G401 (cell line): ENCODE results near the gene CLEC2B. TPM values are rescaled to one million over a fixed set of nuclear protein-coding genes. Genes with fewer than 3 reads are reported as not detected.

Experiments
- DNase-seq: peaks from one replicate; pipeline ENCODE4 v3.0.0-alpha.2; 2015; ENCODE audit warnings: low spot score
- in situ Hi-C: cut with HindIII; loops from 2 replicates; pipeline ENCODE4 v1.10.0; 2016; ENCODE audit warnings: low sequenced_read_pairs, mixed read lengths
- total RNA-seq: library from RNA; depleted of rRNA; stranded (reverse); fragments of >200 nt; shearing (Covaris generic); gene quantifications from 2 replicates; pipeline ENCODE4 v1.2.3, GENCODE V29; 2014

CLEC2B gene
- total RNA-seq, 1 experiment from 2014 or later, result not detected

GRCh38 chr12:9872162-9872561 lies 3.0 kb upstream of the CLEC2B start:
- in situ Hi-C loops, result no loop called here
- no peak for DNase-seq

GRCh38 chr12:9870286-9870866 lies 1.2 kb upstream of the CLEC2B start:
- no peak for DNase-seq

GRCh38 chr12:9868951-9869306 lies 225 bp downstream of the CLEC2B start:
- in situ Hi-C loops, result no loop called here
- no peak for DNase-seq

More at GRCh38 chr12:9870286-9870866, 1.2 kb upstream of the CLEC2B start:
- in situ Hi-C loops, result no loop called here

GRCh38 chr12:9868311-9868801 lies 798 bp downstream of the CLEC2B start:
- in situ Hi-C loops, result no loop called here
- no peak for DNase-seq

- in situ Hi-C loops, result no loop called here
- no peak for DNase-seq
These were observed 1.6 kb downstream of the CLEC2B start for GRCh38 chr12:9867531-9867930.

GRCh38 chr12:9866860-9867269 lies 2.3 kb downstream of the CLEC2B start:
- in situ Hi-C loops, result no loop called here
- no peak for DNase-seq

GRCh38 chr12:9864913-9865675 lies 4.1 kb downstream of the CLEC2B start:
- in situ Hi-C loops, result no loop called here

GRCh38 chr12:9858135-9858534 lies 11.0 kb downstream of the CLEC2B start:
- DNase-seq, result no peak
- in situ Hi-C loops, result no loop called here

More at GRCh38 chr12:9864913-9865675, 4.1 kb downstream of the CLEC2B start:
- no peak for DNase-seq

GRCh38 chr12:9856894-9857293 lies 12.3 kb downstream of the CLEC2B start:
- no peak for DNase-seq
- in situ Hi-C loops, result no loop called here

- in situ Hi-C loops, result no loop called here
- DNase-seq, result no peak
These were observed 13.0 kb downstream of the CLEC2B start for GRCh38 chr12:9856151-9856550.

GRCh38 chr12:9851927-9852326 lies 17.2 kb downstream of the CLEC2B start:
- DNase-seq, result no peak
- in situ Hi-C loops, result no loop called here

- in situ Hi-C loops, result no loop called here
- DNase-seq, result no peak
These were observed 18.1 kb downstream of the CLEC2B start for GRCh38 chr12:9851050-9851449.

- no peak for DNase-seq
- in situ Hi-C loops, result no loop called here
These were observed 20.3 kb downstream of the CLEC2B start for GRCh38 chr12:9848899-9849298.

GRCh38 chr12:9843407-9843806 lies 25.7 kb downstream of the CLEC2B start:
- no peak for DNase-seq
- in situ Hi-C loops, result no loop called here

- in situ Hi-C loops, result no loop called here
- DNase-seq, result no peak
These were observed 37.4 kb downstream of the CLEC2B start for GRCh38 chr12:9831720-9832119.

- no peak for DNase-seq
- in situ Hi-C loops, result no loop called here
These were observed 39.2 kb downstream of the CLEC2B start for GRCh38 chr12:9829982-9830381.

- no peak for DNase-seq
- in situ Hi-C loops, result no loop called here
These were observed 39.7 kb downstream of the CLEC2B start for GRCh38 chr12:9829483-9829882.

- DNase-seq, result no peak
- in situ Hi-C loops, result no loop called here
These were observed 41.8 kb downstream of the CLEC2B start, which contains the start of gene KLRF1 for GRCh38 chr12:9827209-9827888. TSS of gene KLRF1 (plus strand) at chr12:9827481. CDS start at chr12:9827545, 64 bp downstream.

- in situ Hi-C loops, result no loop called here
- DNase-seq, result no peak
These were observed 48.7 kb downstream of the CLEC2B start for GRCh38 chr12:9820281-9820930.
